ENCODE data around the gene PDE10A. TPM values are rescaled to one million over a fixed set of nuclear protein-coding genes. Genes with fewer than 3 reads are reported as not detected.

The PDE10A gene
- total and polyA plus RNA-seq, 9 of the 15 experiments (the other 6 are each of a cell fraction or from before 2014, with no cell fraction given) = 0.04 TPM; not detected in 8

- TF ChIP-seq, protein P1, sequence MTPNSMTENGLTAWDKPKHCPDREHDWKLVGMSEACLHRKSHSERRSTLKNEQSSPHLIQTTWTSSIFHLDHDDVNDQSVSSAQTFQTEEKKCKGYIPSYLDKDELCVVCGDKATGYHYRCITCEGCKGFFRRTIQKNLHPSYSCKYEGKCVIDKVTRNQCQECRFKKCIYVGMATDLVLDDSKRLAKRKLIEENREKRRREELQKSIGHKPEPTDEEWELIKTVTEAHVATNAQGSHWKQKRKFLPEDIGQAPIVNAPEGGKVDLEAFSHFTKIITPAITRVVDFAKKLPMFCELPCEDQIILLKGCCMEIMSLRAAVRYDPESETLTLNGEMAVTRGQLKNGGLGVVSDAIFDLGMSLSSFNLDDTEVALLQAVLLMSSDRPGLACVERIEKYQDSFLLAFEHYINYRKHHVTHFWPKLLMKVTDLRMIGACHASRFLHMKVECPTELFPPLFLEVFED (CRISPR knock-in tag; conservative IDR thresholded peaks at IDR 0.05) = no peak
These were observed 60.8 kb downstream of the PDE10A start (continued) for GRCh38 chr6:165602291-165602690.

- Histone ChIP-seq H3K27me3 (ENCODE audit: control insufficient read depth in 2 of 2, insufficient read depth in 2 of 2, low read length in 2 of 2) (no peaks in the 10 kb centered on the region), H2AFZ (ENCODE audit: low read depth, low read length) (no peak overlapping the region), H3K4me3 (no peak overlapping the region), H3K4me1 (replicated peaks in 1 of 2; ENCODE audit: control insufficient read depth in 2 of 2, insufficient read depth in 2 of 2, low read length in 2 of 2) (no peaks in the 10 kb centered on the region), H4K20me1 (replicated peaks; ENCODE audit: control insufficient read depth, insufficient read depth, low read length) (no peaks in the 10 kb centered on the region), H3K4me2 (ENCODE audit: insufficient read depth, low read length) (no peak overlapping the region), H3K9me3 (replicated peaks; ENCODE audit: control insufficient read depth, insufficient read depth, low read depth, low read length) (no peaks in the 10 kb centered on the region), H3K9me1 (ENCODE audit: control insufficient read depth, insufficient read depth, low read length) (no peaks in the 10 kb centered on the region), H3K9ac (ENCODE audit: insufficient read depth in 1 of 2, low read depth in 2 of 2, low read length in 2 of 2) (no peak overlapping the region), H3K79me2 (ENCODE audit: control insufficient read depth, insufficient read depth, low read length) (no peaks in the 10 kb centered on the region), H3K36me3 (ENCODE audit: control insufficient read depth, insufficient read depth, low read length) (no peaks in the 10 kb centered on the region), H3K27ac (ENCODE audit: extremely low read depth, low read depth, low read length) (no peak overlapping the region)
- 1% methylated on average over 4 of the region's 4 CpGs for WGBS (ENCODE audit: insufficient coverage, low coverage, missing lambda C conversion rate)
- TF ChIP-seq STAG1 (CRISPR knock-in tag; IDR thresholded peaks at IDR 0.05; ENCODE audit: borderline replicate concordance) (no peak), ZNF174 (CRISPR knock-in tag; IDR thresholded peaks at IDR 0.05) (no peak)
- intact Hi-C loops (cut with micrococcal nuclease) = no loop called here
- no peak for ATAC-seq
- FAIRE-seq = no peak
- DNase-seq (ENCODE audit: extremely low read depth in 1 of 4, low spot score in 3 of 4) = no peak
- POLR2A ChIA-PET = no interaction called here
- BruUV-seq (replicated peaks) = no TSS peak
- CTCF ChIA-PET (ENCODE audit: low intra/inter-chr PET ratio) = no interaction called here
- in situ Hi-C loops (cut with MboI) = no loop called here
These were observed 62.4 kb downstream of the PDE10A start for GRCh38 chr6:165600606-165601005.
